RWPE2 (cell line): Measurements from ENCODE around the gene YAP1.

ENCODE experiments used
- ATAC-seq: fragments of 200-7000 bp; cut with Tn5 transposase; 3 replicates; pipeline ENCODE4 v1.9.1; 2021; ENCODE audit warnings: low read depth
- DNase-seq: peaks from one replicate; pipeline ENCODE4 v3.0.0-alpha.2; 2020; ENCODE audit warnings: low spot score
- H3K27ac ChIP-seq: fragments of 450-650 bp; 2 replicates; pipeline ENCODE4 v1.5.1; 2017; ENCODE audit warnings: mild to moderate bottlenecking; ENCODE audit not compliant: poor library complexity, severe bottlenecking
- H3K27me3 ChIP-seq: fragments of 250-450 bp; sonication (Bioruptor Pico); 2 replicates; pipeline ENCODE4 v1.5.1; 2021; ENCODE audit warnings: mild to moderate bottlenecking, moderate library complexity; ENCODE audit not compliant: insufficient read depth, poor library complexity, severe bottlenecking
- H3K36me3 ChIP-seq: fragments of 250-450 bp; sonication (Bioruptor Pico); 2 replicates; pipeline ENCODE4 v1.5.1; 2020; ENCODE audit warnings: low read depth, mild to moderate bottlenecking, moderate library complexity
- H3K4me1 ChIP-seq: fragments of 250-450 bp; sonication (Bioruptor Pico); 2 replicates; pipeline ENCODE4 v1.5.1; 2021; ENCODE audit warnings: mild to moderate bottlenecking, moderate library complexity; ENCODE audit not compliant: insufficient read depth, poor library complexity, severe bottlenecking
- H3K4me3 ChIP-seq: fragments of 250-450 bp; sonication (Bioruptor Pico); 2 replicates; pipeline ENCODE4 v1.5.1; 2021; ENCODE audit warnings: mild to moderate bottlenecking, moderate library complexity; ENCODE audit not compliant: severe bottlenecking
- H3K9me3 ChIP-seq: fragments of 250-450 bp; sonication (Bioruptor Pico); 2 replicates; pipeline ENCODE4 v1.5.1; 2021; ENCODE audit warnings: mild to moderate bottlenecking, moderate library complexity; ENCODE audit not compliant: severe bottlenecking
- TF ChIP-seq, protein P1 (sequence below): fragments of 450-650 bp; IDR thresholded peaks from one replicate; pipeline ENCODE4 v1.5.1; 2017; ENCODE audit warnings: mild to moderate bottlenecking, moderate library complexity; ENCODE audit not compliant: poor library complexity, severe bottlenecking

YAP1 gene

DNA sequence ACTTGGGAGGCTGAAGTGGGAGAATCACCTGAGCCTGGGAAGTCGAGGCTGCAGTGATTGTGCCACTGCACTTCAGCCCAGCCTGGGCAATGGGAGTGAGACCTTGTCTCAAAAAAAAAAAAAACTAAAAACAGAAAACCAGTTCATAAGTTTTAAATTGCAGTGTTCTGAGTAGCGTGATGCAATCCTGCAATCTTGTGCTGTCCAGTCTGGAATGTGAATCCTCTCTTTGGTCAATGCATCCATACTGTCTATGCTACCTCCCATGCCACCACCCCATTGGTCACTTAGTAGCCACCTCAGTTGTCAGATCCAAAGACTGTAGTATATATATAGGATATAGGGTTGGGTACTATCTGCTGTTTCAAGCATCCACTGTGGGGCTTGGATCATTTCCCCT lies 11.1 kb downstream of the YAP1 start:
- peaks cover 66% of the 10 kb centered on the region for H3K36me3 ChIP-seq
- TF ChIP-seq, protein P1, sequence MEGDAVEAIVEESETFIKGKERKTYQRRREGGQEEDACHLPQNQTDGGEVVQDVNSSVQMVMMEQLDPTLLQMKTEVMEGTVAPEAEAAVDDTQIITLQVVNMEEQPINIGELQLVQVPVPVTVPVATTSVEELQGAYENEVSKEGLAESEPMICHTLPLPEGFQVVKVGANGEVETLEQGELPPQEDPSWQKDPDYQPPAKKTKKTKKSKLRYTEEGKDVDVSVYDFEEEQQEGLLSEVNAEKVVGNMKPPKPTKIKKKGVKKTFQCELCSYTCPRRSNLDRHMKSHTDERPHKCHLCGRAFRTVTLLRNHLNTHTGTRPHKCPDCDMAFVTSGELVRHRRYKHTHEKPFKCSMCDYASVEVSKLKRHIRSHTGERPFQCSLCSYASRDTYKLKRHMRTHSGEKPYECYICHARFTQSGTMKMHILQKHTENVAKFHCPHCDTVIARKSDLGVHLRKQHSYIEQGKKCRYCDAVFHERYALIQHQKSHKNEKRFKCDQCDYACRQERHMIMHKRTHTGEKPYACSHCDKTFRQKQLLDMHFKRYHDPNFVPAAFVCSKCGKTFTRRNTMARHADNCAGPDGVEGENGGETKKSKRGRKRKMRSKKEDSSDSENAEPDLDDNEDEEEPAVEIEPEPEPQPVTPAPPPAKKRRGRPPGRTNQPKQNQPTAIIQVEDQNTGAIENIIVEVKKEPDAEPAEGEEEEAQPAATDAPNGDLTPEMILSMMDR, result no peak
- H3K27me3 ChIP-seq, result no peaks in the 10 kb centered on the region
- no peak overlapping the region for H3K4me3 ChIP-seq
- no peaks in the 10 kb centered on the region for H3K9me3 ChIP-seq
- peak overlapping the region; percentile 98 for H3K27ac ChIP-seq
- no peak for ATAC-seq
- peaks cover 48% of the 10 kb centered on the region for H3K4me1 ChIP-seq
- no peak for DNase-seq

DNA sequence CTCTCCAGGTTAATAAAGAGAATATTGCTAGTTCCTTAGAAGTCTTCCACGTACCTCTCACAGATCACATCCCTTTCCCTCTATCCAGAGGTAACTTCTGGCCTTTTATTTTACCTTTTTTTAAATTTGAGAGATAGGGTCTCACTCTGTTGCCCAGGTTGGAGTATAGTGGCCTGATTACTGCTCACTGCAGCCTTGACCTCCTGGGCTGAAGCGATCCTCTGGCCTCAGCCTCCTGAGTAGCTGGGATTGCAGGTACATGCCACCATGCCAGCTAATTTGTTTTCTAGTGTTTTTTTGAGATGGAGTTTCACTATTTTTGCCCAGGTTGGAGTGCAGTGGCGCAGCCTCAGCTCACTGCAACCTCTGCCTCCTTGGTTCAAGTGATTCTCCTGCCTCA lies 24.4 kb downstream of the YAP1 start:
- no peak overlapping the region for H3K27ac ChIP-seq
- DNase-seq (no peak), ATAC-seq (no peak)
- TF ChIP-seq, protein P1, result no peak
- no peaks in the 10 kb centered on the region for H3K9me3 ChIP-seq
- H3K4me1 ChIP-seq, result peaks cover 29% of the 10 kb centered on the region
- no peaks in the 10 kb centered on the region for H3K27me3 ChIP-seq
- H3K36me3 ChIP-seq, result peaks cover 41% of the 10 kb centered on the region
- no peak overlapping the region for H3K4me3 ChIP-seq

DNA sequence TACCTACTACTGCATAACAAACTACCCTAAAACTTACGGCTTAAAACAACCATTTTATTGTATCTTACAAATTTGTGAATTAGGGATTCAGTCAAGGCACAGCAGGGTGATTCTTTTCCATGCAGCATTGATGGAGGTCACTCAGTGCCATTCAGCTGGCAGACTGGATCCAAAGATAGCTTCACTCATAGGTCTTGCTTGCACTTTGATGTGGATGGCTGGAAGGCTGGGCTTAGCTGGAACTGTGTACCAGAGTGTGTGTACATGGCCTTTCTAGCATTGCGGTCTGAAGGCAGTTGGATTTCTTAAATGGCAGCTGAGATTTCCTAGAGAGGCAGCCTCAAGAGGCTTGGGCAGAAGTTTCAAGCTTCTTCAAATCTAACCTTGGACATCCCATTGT lies 25.0 kb downstream of the YAP1 start:
- TF ChIP-seq, protein P1, result no peak
- Histone ChIP-seq H3K9me3 (no peaks in the 10 kb centered on the region), H3K36me3 (peaks cover 41% of the 10 kb centered on the region), H3K4me3 (no peak overlapping the region), H3K27me3 (no peaks in the 10 kb centered on the region), H3K27ac (peak overlapping the region; percentile 96), H3K4me1 (peaks cover 35% of the 10 kb centered on the region)
- no peak for DNase-seq
- no peak for ATAC-seq

DNA sequence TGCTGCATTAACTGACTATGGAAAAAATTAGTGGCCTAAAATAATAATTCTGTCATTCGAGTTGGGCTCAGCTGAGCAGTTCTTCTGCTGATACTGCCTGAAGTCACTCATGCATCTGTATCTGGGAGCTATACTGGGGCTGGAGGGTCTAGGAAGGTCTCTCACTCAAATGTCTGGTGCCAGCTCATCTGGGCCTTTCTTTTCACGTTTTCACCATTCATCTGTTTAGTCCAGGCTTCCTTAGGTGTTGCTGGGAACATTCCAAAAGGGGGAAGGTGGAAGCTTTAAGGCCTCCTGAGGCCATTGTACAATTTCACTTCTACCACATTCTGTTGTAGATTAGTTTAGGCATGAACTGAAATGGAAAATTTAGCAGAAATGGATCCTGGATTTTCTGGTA lies 28.0 kb downstream of the YAP1 start:
- TF ChIP-seq, protein P1, result no peak
- Histone ChIP-seq H3K4me1 (peaks cover 47% of the 10 kb centered on the region), H3K4me3 (no peak overlapping the region), H3K36me3 (peaks cover 39% of the 10 kb centered on the region), H3K27ac (peak overlapping the region; percentile 96), H3K27me3 (no peaks in the 10 kb centered on the region), H3K9me3 (no peaks in the 10 kb centered on the region)
- DNase-seq, result no peak
- ATAC-seq, result peak; percentile 34

DNA sequence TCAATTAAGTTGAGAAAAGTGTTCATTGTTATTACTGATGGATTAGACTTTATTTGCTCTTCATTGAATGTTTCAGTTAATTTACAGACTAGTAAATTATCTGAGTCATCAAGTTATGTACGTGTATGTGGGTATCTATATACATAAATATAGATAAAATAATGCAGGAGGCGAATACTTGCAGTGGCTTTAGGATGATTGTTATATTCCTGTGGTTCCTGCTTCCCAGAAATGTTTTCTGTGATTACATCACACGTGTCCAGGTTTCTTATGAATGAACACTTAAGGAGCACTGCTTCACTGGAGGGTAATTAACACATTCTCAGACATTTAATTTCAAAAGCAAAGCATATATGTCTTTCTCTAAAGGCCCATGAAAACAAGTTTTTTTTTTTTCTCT lies 28.4 kb downstream of the YAP1 start:
- TF ChIP-seq, protein P1, result no peak
- peaks cover 39% of the 10 kb centered on the region for H3K36me3 ChIP-seq
- H3K4me1 ChIP-seq, result peaks cover 50% of the 10 kb centered on the region
- H3K4me3 ChIP-seq, result no peak overlapping the region
- DNase-seq (no peak), ATAC-seq (peak; percentile 80)
- peak overlapping the region; percentile 96 for H3K27ac ChIP-seq
- H3K27me3 ChIP-seq, result no peaks in the 10 kb centered on the region
- H3K9me3 ChIP-seq, result no peaks in the 10 kb centered on the region
